Activated CD4-positive, alpha-beta T cell treated with anti-CD3 and anti-CD28 coated beads, Interleukin-2, amount 50 U/mL, for 4 hours (primary cell): Measurements from ENCODE around the gene FXYD1.
"Not testable (repeated sequence)": the region's sequence is repeated elsewhere in the genome, so short reads cannot be mapped to it uniquely, and the experiment has no call there.

Source experiments
- DNase-seq, 2 experiments: peaks; one replicate each; pipeline ENCODE4 v3.0.0-alpha.2; 2020

The FXYD1 gene

GRCh38 chr19:35125749-35126623, 12.6 kb upstream of the FXYD1 start:
- DNase-seq: no peak

- no peak for DNase-seq
Observed at GRCh38 chr19:35126624-35126959, 12.0 kb upstream of the FXYD1 start.

- DNase-seq: no peak
Observed at GRCh38 chr19:35127871-35128270, 10.8 kb upstream of the FXYD1 start.

- no peak for DNase-seq
Observed at GRCh38 chr19:35128398-35129057, 10.1 kb upstream of the FXYD1 start.

GRCh38 chr19:35129724-35130274, 8.8 kb upstream of the FXYD1 start:
- not testable (repeated sequence) for DNase-seq

- DNase-seq: no peak
Observed at GRCh38 chr19:35130761-35131720, 7.6 kb upstream of the FXYD1 start.

GRCh38 chr19:35132254-35132653, 6.4 kb upstream of the FXYD1 start:
- DNase-seq: no peak

GRCh38 chr19:35133826-35134225, 4.8 kb upstream of the FXYD1 start:
- DNase-seq: no peak

- no peak for DNase-seq
Observed at GRCh38 chr19:35134601-35135242, 3.9 kb upstream of the FXYD1 start, which contains the start of gene LGI4. LGI4 (minus strand) TSS chr19:35135059; CDS start chr19:35134680, 379 bp downstream.

- DNase-seq: peak; percentile 51 to 56
Observed at GRCh38 chr19:35135389-35135909, 3.2 kb upstream of the FXYD1 start.

GRCh38 chr19:35136231-35136630, 2.4 kb upstream of the FXYD1 start:
- DNase-seq: no peak

- DNase-seq: no peak
Observed at GRCh38 chr19:35136977-35137702, 1.5 kb upstream of the FXYD1 start.

GRCh38 chr19:35140207-35140961, 1.8 kb downstream of the FXYD1 start:
- DNase-seq: no peak

- peak; percentile 97 for DNase-seq
Observed at GRCh38 chr19:35140962-35141836, 2.6 kb downstream of the FXYD1 start.

- no peak for DNase-seq
Observed at GRCh38 chr19:35141837-35142605, 3.4 kb downstream of the FXYD1 start.

- DNase-seq: peak; percentile 64 to 66
Observed at GRCh38 chr19:35142606-35143230, 4.1 kb downstream of the FXYD1 start.

GRCh38 chr19:35143231-35143715, 4.6 kb downstream of the FXYD1 start, which contains the start of gene FXYD7:
FXYD7 (plus strand) TSS chr19:35143255; CDS start chr19:35143334, 79 bp downstream.
- no peak for DNase-seq

- no peak for DNase-seq
Observed at GRCh38 chr19:35143818-35144217, 5.2 kb downstream of the FXYD1 start.
